ENCODE results near the gene FEN1. TPM values are rescaled to one million over a fixed set of nuclear protein-coding genes. Genes with fewer than 3 reads are reported as not detected.

FEN1 gene
- total and polyA plus RNA-seq, 2 of the 13 experiments (the other 11 are each of a cell fraction or from before 2014, with no cell fraction given): 12.4 to 102 TPM

DNA sequence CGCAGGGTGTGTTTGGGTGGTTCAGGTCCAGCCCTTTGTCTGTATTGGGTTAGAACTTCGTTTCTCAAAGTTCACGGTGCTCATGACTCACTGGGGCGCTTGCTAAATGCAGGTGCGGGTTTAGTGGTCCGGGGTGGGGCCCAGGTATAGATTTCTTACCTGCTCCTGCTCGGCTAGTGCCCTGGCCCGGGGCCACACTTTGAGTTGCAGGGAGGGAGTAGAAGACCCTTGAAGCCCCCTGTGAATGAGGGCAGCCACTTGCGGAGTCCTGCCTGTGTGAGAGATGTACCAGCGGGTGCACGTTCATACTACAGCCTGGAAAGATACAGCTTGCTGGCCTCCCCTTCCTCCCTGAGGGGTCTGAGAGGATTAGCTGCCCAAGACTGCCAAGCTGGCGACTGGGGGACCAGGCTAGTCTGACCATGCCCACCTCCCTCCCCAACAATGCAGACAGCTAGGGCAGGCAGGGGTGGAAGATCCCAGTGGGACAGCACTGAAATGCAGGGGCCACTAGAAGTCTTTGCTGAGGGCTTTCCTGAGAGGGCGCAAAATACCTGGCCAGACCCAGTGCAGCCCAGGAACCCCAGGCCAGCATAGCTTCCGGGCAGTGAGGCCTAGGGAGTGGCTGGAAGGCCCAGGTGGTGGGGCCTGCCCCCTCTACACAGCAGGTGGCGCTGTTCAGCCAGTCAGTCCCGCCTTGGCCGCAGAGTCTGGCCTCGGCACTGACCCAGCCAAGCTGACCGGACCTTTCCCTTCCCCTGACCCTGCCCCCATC, 45.3 kb upstream of the FEN1 start (continued):
- peak; percentile 73; the same call in 1 of the 2 replicates for TF ChIP-seq YEATS2 (CRISPR knock-in tag; IDR thresholded peaks at IDR 0.05; ENCODE audit: borderline replicate concordance)
- TF ChIP-seq, protein P1, sequence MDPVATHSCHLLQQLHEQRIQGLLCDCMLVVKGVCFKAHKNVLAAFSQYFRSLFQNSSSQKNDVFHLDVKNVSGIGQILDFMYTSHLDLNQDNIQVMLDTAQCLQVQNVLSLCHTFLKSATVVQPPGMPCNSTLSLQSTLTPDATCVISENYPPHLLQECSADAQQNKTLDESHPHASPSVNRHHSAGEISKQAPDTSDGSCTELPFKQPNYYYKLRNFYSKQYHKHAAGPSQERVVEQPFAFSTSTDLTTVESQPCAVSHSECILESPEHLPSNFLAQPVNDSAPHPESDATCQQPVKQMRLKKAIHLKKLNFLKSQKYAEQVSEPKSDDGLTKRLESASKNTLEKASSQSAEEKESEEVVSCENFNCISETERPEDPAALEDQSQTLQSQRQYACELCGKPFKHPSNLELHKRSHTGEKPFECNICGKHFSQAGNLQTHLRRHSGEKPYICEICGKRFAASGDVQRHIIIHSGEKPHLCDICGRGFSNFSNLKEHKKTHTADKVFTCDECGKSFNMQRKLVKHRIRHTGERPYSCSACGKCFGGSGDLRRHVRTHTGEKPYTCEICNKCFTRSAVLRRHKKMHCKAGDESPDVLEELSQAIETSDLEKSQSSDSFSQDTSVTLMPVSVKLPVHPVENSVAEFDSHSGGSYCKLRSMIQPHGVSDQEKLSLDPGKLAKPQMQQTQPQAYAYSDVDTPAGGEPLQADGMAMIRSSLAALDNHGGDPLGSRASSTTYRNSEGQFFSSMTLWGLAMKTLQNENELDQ (CRISPR knock-in tag; IDR thresholded peaks at IDR 0.05; ENCODE audit: borderline replicate concordance): no peak
- TF ChIP-seq, protein P2, sequence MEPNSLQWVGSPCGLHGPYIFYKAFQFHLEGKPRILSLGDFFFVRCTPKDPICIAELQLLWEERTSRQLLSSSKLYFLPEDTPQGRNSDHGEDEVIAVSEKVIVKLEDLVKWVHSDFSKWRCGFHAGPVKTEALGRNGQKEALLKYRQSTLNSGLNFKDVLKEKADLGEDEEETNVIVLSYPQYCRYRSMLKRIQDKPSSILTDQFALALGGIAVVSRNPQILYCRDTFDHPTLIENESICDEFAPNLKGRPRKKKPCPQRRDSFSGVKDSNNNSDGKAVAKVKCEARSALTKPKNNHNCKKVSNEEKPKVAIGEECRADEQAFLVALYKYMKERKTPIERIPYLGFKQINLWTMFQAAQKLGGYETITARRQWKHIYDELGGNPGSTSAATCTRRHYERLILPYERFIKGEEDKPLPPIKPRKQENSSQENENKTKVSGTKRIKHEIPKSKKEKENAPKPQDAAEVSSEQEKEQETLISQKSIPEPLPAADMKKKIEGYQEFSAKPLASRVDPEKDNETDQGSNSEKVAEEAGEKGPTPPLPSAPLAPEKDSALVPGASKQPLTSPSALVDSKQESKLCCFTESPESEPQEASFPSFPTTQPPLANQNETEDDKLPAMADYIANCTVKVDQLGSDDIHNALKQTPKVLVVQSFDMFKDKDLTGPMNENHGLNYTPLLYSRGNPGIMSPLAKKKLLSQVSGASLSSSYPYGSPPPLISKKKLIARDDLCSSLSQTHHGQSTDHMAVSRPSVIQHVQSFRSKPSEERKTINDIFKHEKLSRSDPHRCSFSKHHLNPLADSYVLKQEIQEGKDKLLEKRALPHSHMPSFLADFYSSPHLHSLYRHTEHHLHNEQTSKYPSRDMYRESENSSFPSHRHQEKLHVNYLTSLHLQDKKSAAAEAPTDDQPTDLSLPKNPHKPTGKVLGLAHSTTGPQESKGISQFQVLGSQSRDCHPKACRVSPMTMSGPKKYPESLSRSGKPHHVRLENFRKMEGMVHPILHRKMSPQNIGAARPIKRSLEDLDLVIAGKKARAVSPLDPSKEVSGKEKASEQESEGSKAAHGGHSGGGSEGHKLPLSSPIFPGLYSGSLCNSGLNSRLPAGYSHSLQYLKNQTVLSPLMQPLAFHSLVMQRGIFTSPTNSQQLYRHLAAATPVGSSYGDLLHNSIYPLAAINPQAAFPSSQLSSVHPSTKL (CRISPR knock-in tag; IDR thresholded peaks at IDR 0.05): peak; percentile 48
- 0 out of 2 replicates have a peak, but pooled peaks have one; percentile 17 for TF ChIP-seq ZNF274 (CRISPR knock-in tag; IDR thresholded peaks at IDR 0.05)
- 0 out of 2 replicates have a peak, but pooled peaks have one; percentile 32 for TF ChIP-seq ZNF124 (CRISPR knock-in tag; IDR thresholded peaks at IDR 0.05)
- peak; percentile 49 for TF ChIP-seq ZNF605 (CRISPR knock-in tag; IDR thresholded peaks at IDR 0.05)
- TF ChIP-seq, protein P3, sequence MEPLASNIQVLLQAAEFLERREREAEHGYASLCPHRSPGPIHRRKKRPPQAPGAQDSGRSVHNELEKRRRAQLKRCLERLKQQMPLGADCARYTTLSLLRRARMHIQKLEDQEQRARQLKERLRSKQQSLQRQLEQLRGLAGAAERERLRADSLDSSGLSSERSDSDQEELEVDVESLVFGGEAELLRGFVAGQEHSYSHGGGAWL (CRISPR knock-in tag; IDR thresholded peaks at IDR 0.05): 0 out of 2 replicates have a peak, but pooled peaks have one; percentile 19
- peak; percentile 68; the same call in 1 of the 2 replicates for TF ChIP-seq ELF3 (CRISPR knock-in tag; IDR thresholded peaks at IDR 0.05)
- TF ChIP-seq HOXD1 (CRISPR knock-in tag; IDR thresholded peaks at IDR 0.05): no peak
- TF ChIP-seq ZNF747 (CRISPR knock-in tag; IDR thresholded peaks at IDR 0.05; ENCODE audit: borderline replicate concordance): no peak
- peak; percentile 65; the same call in 1 of the 2 replicates for TF ChIP-seq KLF11 (CRISPR knock-in tag; IDR thresholded peaks at IDR 0.05)
- peak; percentile 57 for TF ChIP-seq NRL (CRISPR knock-in tag; IDR thresholded peaks at IDR 0.05; ENCODE audit: borderline replicate concordance)
- TF ChIP-seq, protein P4, sequence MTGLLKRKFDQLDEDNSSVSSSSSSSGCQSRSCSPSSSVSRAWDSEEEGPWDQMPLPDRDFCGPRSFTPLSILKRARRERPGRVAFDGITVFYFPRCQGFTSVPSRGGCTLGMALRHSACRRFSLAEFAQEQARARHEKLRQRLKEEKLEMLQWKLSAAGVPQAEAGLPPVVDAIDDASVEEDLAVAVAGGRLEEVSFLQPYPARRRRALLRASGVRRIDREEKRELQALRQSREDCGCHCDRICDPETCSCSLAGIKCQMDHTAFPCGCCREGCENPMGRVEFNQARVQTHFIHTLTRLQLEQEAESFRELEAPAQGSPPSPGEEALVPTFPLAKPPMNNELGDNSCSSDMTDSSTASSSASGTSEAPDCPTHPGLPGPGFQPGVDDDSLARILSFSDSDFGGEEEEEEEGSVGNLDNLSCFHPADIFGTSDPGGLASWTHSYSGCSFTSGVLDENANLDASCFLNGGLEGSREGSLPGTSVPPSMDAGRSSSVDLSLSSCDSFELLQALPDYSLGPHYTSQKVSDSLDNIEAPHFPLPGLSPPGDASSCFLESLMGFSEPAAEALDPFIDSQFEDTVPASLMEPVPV (CRISPR knock-in tag; IDR thresholded peaks at IDR 0.05): 0 out of 2 replicates have a peak, but pooled peaks have one; percentile 52
- peak; percentile 87; the same call in 1 of the 2 replicates for TF ChIP-seq ZNF782 (CRISPR knock-in tag; IDR thresholded peaks at IDR 0.05; ENCODE audit: borderline replicate concordance)
- 0 out of 2 replicates have a peak, but pooled peaks have one; percentile 24 for TF ChIP-seq ATF7-NPFF (CRISPR knock-in tag; IDR thresholded peaks at IDR 0.05; ENCODE audit: low read depth)
- no peak for TF ChIP-seq ZNF138 (CRISPR knock-in tag; IDR thresholded peaks at IDR 0.05; ENCODE audit: low read depth)
- no peak for TF ChIP-seq SP1 (IDR thresholded peaks at IDR 0.05)
- TF ChIP-seq SP1 (CRISPR knock-in tag; IDR thresholded peaks at IDR 0.05): peak; percentile 52; the same call in 1 of the 2 replicates
- no peak for TF ChIP-seq MTF1 (CRISPR knock-in tag; IDR thresholded peaks at IDR 0.05)
- TF ChIP-seq, protein P5, sequence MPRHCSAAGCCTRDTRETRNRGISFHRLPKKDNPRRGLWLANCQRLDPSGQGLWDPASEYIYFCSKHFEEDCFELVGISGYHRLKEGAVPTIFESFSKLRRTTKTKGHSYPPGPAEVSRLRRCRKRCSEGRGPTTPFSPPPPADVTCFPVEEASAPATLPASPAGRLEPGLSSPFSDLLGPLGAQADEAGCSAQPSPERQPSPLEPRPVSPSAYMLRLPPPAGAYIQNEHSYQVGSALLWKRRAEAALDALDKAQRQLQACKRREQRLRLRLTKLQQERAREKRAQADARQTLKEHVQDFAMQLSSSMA (CRISPR knock-in tag; IDR thresholded peaks at IDR 0.05): no peak
